Measurements from ENCODE around the gene POLR2M.

GRCh38 chr15:57735891-57736290 is 29.4 kb downstream of the POLR2M start:
- TF ChIP-seq EZH2 (IDR thresholded peaks at IDR 0.05; ENCODE audit: low read depth) = no peak
- no peak for TF ChIP-seq CTCF (conservative IDR thresholded peaks at IDR 0.05)

Measured in PC-9 (cell line).